ENCODE results near the gene PHB1.
"Not testable (repeated sequence)": the region's sequence is repeated elsewhere in the genome, so short reads cannot be mapped to it uniquely, and the experiment has no call there.

PHB1 gene

DNA sequence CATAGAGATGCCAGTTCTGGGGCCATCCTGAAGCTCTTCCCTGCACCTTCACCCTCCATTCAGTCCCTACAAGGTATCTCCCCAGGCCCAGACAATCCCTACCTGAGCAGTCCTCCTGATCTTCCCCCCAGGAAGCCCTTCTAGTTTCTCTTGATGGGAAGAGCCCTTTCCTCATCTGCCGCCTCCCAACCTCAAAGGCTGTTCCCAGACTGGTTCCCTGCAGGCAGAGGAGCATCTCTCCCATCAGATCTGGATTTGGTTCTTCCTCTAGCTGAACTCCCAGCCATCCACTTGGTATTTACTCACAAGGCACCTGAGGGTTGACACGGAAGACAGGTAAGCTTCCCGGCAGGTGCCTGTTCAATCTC lies 24.6 kb upstream of the PHB1 start:
- DNase-seq: no peak

DNA sequence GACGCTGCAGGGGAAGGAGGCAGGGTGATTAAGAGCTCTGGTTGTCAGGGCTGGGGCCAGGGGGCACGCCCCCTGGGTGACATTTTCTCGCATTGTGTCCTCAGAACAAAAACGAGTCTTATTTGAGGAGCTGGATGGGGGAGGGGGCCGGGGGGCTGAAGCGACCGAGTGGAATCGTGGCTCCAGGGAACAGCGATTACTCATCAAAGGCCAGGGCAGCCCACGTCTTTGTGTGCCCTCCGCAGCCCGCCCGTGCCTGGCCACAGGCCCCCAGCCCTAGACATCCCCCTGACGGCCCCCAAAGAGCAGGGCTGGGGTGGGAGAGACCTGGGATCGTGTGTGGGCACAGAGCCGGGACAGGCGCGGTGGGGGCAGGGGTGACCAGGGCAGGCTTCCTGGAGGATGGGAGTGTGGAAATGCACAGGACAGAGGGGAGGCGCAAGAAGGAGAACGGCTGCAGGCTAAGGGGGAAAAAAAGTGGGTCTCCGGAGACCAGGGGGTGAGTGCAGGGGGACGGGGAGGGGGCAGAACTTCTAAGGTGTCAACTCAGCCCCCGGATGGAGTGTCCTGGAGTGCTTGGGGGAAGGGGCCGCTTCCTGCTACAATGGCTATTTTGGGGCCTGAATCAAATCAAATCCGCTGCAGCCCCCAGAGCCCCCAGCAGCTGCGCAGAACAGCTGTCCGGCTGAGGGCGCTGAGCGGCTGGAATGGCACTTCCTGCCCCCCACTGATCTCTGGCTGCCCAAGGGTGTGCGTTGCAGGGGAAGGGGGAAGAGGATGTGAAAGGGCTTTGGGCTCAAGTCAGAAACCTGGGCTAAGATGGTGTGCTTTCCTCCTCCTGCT lies 24.0 kb upstream of the PHB1 start:
- no peak for DNase-seq

DNA sequence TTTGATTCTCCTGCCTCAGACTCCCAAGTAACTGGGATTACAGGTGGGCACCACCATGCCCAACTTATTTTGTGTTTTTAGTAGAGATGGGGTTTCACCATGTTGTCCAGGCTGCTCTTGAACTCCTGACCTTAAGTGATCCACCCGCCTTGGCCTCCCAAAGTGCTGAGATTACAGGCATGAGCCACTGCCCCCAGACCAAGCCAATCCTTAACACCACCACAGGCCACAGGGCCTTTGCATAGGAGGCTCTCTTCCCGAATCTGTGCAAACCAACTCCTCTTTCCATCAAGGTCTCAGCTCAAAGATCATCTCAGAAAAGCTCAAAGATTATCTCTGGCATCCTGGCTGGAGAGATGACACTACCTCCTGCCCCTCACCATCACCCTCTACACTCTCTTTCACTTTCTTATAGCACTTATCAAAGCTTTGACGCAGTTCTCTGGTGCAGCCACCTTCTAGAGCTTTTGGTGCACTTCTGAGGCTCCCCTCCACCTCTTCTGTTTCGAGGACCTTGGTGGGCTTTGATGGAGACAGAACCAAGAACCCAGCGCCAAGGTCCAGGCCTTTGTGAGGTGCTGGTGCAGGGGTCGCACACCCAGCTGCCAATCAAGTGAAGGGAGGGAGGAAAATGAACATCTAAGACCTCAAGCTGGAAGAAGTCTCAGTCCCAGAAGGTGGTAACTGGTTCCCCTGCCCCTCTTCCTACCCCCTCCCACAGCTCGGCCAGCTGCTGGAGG lies 23.2 kb upstream of the PHB1 start:
- no peak for DNase-seq

DNA sequence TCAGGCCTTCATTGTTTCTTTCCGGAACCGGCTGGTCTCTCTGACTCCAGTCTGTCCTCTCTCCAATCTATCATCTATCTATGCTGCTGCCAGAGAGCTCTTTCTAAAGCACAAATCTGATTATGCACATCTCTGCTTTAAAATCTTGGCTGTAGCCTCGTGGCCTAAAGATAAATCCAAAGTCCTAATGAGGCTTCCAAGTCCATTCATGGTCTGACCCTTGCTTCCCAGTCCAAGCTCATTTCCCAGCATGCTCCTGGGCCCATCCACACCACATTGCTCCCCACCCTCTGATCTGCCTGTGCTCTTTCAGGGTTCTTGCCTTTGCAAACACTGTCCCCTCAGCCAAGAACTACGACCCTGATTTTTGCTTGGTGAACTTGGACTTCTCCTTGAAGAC lies 21.5 kb upstream of the PHB1 start:
- DNase-seq: no peak

DNA sequence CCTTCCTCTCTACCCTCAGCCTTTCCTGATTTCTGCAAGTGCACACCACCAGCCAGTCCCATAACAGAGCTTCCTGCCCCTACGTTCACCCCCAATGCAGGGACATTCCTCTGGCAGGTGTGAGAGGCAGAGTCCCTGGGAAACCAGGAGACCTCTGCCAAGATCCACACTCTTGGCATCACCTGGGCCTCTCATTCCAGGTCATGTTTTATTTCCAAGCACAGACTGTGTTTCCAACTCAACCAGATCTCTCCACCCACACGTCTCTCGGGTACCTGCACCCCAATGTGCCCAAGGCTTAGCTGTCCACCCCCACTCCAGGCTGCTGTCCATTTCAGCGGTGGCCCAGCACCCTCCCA lies 21.0 kb upstream of the PHB1 start:
- DNase-seq: no peak

DNA sequence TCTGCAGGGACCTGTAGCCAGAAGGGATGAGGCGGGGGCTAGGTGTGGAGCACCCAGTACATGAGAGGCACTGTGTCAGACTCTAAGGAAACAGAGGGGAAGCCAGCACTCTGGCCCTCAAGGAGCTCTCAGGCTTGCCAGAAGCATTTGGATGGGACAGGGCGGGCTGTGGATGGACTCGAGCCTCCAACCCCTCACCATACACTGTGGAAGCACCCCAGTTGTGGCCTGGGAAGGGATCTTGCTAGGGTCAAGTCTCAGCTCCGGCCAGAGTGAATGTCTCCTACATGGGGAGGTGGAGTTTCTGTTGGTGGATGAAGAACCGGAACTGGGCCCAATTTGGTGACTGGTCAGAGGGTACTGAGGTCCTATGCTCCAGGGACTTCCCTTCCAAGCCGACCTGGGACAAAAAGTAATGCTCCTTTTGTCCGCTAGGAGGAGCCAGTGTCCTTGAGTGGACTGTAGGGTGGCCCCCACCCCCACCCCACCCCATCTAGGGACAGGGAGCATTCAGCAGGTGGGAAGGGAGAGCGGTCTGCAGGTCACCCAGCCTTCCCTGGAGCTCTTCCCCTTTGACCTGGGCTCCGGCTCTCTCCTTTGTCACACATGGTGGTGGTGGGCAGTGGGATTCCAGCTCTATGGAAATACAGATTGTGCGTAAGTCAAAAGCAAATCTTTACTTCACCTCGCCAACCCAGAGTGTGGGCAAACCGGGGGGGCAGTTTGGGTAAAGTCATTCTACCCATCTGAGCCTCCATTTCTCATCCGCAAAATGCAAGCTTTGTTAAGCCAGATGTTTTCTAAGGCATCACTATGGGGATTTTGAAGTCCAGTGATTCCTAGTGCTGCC lies 20.4 kb upstream of the PHB1 start:
- DNase-seq: no peak

DNA sequence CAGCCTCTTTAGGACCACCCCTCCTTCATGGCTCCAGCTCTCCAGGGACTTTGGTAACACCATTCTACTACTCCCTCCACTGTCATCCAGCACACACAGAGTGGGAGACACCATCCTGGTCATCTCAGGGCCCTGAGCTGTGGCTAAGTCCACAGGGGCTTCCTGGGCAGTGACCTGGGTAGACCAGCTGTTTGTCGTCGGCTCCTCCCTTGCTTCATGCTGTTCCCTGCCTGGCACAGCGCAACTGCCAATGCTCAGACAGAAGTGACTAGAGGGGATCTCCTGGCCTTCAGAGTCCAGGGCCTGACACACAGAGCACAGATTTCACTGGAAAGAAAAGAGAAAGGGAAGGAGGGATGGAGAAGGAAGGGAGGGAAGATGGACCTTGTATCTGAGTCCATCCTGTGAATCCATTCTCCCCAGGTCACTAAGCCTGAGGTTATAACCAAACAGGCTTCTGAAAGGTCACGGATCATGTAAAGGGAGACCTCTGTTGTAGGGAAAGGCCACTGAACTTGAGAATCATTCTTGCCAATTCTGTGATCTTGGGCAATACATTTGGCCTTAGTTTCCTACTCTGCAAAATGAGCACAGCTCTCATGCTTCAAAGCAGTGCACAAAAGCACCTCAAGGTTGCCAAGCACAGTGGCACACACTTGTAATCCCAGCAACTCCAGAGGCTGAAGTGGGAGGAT lies 18.5 kb upstream of the PHB1 start:
- DNase-seq: no peak

DNA sequence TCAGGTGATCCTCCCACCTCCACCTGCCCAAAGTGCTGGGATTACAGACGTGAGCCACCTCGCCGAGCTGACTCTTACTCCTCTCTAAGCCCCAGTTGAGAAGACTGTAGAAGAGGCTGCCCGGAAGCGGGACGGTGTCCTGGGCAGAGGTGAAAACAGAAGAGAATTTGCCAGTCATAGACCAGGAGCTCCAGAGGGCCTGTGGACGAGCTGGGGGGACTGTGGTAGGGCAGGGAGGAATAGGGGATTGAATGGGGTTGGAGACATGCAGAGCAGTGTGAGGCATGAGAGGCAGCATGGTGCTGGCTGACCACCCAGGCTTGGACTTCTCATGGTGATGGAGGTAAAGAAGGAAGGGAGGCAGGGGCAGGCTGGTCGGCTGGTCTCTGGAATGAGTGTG lies 17.1 kb upstream of the PHB1 start:
- no peak for DNase-seq

DNA sequence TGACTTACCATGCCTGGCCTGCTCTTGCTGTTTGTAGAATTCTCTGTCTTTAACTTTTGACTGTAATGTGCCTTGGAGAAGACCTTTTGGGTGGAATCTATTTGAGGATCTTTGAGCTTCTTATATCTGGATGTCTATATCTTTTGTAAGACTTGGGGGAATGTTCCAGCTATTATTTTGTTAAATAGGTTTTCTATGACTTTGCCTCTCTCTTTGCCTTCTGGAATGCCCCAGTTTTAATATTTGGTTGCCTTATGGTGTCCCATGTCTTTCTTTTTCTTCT lies 10.3 kb upstream of the PHB1 start:
- no peak for DNase-seq

DNA sequence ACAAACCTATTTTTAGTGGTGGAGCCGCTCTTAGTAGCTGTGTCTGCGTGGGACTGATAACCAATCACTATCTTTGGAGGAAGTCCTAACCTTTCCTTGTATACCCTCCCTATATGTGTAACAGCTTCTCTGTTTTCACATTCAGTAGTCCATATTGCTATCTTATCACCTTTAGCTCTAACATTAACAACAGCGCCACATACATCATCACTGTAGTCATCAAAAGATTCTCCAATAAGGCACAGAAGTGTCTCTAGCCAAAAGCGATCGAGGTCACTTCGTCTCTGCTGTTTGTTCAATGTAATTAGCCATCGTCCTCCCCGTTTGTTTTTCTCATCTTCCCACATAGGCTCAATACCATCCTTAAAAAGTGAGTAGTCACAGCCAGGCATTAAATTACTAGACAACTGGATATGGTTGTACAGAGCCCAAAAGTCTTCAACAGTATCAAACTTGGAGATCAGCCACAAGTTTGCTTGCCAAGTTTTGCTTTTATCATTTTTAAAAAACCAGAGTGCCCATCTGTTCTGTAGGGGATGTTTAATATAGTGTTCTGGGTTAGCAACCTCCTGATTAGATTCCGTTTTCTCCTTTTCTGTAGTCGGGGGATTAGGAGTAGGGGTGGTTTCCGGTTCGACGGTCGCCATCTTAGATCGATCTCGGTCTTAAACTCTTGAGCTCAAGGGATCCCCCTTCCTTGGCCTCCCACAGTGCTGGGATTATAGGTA lies 9.8 kb upstream of the PHB1 start:
- DNase-seq: not testable (repeated sequence)

DNA sequence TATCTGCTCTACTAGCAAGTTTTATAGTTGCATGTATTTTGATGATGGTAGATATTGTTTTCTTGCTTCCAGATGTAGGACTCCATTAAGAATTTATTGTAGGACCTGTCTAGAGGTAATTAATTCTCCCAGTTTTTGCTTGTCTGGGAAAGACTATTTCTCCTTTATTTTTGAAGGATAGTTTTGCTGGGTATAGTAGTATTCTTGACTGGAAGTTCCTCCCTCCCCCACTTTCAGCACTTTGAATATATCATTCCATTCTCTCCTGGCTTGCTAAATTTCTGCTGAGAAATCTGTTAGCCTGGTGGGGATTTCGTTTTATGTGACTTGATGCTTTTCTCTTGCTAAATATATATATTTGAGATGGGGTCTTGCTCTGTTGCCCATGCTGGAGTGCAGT lies 8.0 kb upstream of the PHB1 start:
- no peak for DNase-seq

DNA sequence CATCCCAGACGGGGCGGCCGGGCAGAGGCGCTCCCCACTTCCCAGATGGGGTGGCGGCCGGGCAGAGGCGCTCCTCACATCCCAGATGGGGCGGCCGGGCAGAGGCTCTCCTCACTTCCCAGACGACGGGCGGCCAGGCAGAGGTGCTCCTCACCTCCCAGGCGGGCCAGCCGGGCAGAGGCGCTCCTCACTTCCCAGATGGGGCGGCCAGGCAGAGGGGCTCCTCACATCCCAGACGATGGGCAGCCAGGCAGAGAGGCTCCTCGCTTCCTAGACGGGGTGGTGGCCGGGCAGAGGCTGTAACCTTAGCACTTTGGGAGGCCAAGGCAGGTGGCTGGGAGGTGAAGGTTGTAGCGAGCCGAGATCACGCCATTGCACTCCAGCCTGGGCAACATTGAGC lies 5.1 kb upstream of the PHB1 start:
- not testable (repeated sequence) for DNase-seq

DNA sequence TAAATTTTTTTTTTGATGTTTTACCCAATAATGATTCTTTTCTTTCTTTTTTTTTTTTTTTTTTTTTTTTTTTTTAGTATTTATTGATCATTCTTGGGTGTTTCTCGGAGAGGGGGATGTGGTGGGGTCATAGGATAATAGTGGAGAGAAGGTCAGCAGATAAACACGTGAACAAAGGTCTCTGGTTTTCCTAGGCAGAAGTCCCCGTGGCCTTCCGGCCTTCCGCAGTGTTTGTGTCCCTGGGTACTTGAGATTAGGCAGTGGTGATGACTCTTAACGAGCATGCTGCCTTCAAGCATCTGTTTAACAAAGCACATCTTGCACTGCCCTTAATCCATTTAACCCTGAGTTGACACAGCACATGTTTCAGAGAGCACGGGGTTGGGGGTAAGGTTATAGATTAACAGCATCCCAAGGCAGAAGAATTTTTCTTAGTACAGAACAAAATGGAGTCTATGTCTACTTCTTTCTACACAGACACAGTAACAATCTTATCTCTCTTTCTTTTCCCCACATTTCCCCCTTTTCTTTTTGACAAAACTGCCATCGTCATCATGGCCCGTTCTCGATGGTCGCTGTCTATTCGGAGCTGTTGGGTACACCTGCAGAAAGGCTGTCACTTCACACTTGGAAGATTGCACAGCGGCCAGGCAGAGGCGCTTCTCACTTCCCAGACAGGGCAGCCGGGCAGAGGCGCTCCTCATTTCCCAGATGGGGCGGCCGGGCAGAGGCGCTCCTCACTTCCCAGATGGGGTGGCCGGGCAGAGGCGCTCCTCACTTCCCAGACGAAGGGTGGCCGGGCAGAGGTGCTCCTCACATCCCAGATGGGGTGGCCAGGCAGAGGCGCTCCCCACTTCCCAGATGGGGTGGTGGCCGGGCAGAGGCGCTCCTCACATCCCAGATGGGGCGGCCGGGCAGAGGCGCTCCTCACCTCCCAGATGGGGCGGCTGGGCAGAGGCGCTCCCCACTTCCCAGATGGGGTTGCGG lies 4.4 kb upstream of the PHB1 start:
- not testable (repeated sequence) for DNase-seq

DNA sequence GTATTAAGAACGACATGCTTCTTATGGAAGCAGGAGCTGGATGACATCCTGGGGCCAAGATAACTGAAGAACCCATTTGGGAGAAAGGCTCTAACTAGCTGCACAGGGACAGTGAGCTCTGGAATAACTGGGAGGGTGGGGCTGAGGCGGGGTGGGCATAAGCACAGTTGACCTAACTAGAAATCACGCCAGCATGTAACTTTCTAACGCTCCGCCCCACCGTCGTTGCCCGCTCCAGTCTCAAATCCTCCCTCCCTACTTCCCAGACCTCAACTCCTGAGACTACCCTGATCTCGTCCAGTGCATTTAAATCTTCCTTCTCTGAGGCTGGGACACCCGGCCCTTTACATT lies 436 bp downstream of the PHB1 start:
- no peak for DNase-seq

DNA sequence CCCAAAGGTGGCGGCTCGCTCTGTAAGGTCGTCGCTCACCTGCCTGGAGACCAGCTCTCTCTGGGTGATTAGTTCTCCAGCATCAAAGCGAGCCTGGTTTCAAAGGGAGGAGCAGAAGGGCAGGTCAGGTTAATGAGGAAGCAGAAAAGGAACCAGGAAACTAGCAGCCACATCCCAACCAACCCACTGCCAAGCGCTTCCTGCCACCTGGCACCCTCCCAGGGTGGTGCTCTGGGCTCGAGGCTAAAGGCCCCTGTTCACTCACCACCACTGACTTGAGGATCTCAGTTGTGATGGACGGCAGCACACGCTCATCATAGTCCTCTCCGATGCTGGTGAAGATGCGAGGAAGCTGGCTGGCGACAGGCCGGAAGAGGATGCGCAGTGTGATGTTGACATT lies 5.6 kb downstream of the PHB1 start:
- no peak for DNase-seq

DNA sequence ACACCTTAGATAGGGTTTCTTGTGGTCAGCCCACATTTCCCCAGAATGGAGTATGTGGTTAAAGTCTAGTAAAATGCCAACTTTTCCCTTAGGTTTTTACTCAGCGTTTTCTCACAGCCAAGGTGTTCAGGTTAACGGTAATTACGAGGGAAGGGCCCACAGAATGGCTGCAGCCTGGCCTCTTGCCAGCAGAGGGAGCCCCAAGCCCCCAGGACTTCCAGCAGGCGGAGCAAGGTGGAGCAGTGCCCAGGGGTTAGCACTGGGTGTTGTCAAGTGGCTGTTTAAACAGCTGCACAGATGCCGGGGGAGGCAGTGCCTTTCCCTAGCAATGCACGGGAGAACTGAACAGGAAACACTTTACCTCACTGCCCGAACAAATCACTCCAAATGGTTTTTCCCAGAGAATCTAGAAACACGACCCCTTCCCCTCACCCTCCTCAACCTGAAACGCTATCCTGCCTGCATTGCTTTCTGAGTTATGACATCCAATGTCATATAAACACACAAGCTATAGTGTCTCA lies 6.6 kb downstream of the PHB1 start:
- DNase-seq: peak; percentile 80

DNA sequence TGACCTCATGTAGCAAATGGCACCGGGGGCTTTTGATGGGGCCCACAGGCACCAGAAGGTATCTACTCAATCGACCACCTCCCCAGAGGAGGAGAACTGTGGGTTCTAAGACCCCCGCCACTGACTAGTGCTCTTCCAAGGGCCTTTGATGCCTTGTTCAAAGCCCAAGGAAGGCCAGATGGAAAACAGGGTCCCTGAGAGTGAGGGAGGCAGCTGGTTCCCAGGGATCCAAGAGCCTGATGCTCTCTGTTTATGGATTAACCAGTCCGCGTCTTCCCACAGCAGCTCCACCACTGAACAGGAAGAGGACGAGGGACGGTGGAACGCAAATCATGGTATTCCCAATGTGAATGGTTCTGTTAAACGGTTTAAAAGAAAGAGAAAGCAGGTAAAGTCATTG lies 7.6 kb downstream of the PHB1 start:
- no peak for DNase-seq

DNA sequence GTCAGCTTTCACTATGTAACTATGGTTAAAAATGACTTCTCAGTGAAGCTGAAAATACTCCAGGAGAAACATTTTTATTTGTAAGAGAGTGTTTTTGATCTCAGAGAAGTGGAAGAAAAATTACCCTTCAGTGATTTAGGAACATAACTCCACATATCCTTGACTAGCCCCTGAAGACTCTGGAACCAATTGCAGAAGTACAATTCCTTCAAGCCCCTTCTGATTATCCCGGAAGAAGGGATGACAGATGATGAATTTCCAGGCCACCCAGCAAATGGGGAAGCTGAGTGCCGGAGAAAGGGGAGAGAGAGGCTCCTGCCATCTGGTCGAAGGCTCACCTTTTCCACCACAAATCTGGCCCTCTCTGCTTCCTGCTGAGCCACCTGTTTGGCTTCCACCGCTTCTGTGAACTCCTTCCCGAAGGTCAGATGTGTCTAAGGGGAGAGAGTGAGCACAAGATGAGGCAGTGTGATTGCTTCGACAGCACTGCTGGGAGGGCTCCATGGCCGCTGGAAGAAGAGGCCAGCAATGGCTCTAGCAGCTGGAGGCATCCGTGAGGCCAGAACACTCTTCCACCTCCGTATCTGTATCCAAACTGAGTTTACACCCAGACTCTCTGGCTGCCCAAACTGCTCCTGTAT lies 8.1 kb downstream of the PHB1 start:
- DNase-seq: no peak

DNA sequence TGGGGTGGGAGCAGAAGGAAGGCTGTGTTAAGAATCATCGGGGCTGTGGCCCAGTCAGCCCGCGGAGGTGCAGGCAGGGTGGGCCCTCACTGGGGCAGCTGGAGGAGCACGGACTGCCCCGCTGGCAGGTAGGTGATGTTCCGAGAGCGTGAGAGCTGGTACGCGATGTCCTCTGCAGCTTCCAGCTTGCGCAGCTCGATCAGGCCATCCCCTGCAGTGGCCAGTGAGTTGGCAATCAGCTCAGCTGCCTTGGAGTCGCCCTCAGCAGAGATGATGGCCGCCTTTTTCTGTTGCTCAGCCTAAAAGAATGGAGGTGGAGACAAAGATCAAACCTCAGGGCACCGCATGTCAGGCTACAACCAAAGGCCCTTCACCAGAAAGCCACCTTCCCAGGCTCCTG lies 9.8 kb downstream of the PHB1 start:
- no peak for DNase-seq

DNA sequence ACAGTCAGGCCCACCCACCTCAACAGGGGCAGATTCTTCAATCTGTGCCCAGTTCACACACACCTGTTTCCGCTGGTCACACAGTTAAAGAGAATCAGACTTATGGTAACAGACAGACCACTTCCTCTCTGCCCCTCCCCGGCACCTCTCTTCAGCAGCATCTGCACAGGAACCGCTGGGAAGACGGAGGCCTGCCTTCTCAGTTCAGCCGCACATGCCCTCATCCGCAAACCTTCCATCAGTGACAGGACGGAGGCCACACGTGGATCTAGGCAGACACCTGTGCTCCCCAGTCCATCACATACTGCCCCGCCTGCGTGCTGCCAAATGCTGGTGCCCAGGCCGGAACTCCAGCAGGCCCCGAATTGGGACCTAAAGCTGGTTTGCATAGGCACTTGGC lies 10.3 kb downstream of the PHB1 start:
- DNase-seq: no peak

Measured in NCI-H2107 (cell line).